Spleen (tissue), 11 donors: ENCODE measurements around the gene PEAK3. TPM values are rescaled to one million over a fixed set of nuclear protein-coding genes. Genes with fewer than 3 reads are reported as not detected.

Experiments
- DNase-seq: peaks from one replicate; pipeline ENCODE4 v3.0.0-alpha.2; 2020
- H3K27ac ChIP-seq, 8 donors: fragments of 200-600 bp; sonication (generic) in 7 of 8; 1 replicate in 4 of 8; 2 replicates in 4 of 8; pipeline versions ENCODE4 v1.5.0 to v1.8.0; 2016 to 2021; ENCODE audit warnings: inconsistent platforms in 4 of 8, mild to moderate bottlenecking in 4 of 8, moderate library complexity in 1 of 8
- H3K27me3 ChIP-seq, 7 donors: fragments of 200-600 bp; sonication (generic) in 6 of 7; replicated peaks in 1 of 7; 1 replicate in 4 of 7; 2 replicates in 3 of 7; pipeline versions ENCODE4 v1.5.0 to v1.8.0; 2016 to 2021; ENCODE audit warnings: inconsistent platforms in 3 of 7, mild to moderate bottlenecking in 1 of 7
- H3K36me3 ChIP-seq, 6 donors: fragments of 200-600 bp; sonication (generic) in 5 of 6; 1 replicate in 4 of 6; 2 replicates in 2 of 6; pipeline versions ENCODE4 v1.5.0 to v1.8.0; 2016 to 2021; ENCODE audit warnings: inconsistent platforms in 2 of 6
- H3K4me1 ChIP-seq, 6 donors: fragments of 200-600 bp; sonication (generic) in 5 of 6; 1 replicate in 3 of 6; 2 replicates in 3 of 6; pipeline versions ENCODE4 v1.5.0 to v1.8.0; 2016 to 2021; ENCODE audit warnings: inconsistent platforms in 3 of 6
- H3K4me3 ChIP-seq, 8 donors: fragments of 200-600 bp; sonication (generic) in 7 of 8; 1 replicate in 4 of 8; 2 replicates in 4 of 8; pipeline versions ENCODE4 v1.5.0 to v1.8.0; 2016 to 2021; ENCODE audit warnings: inconsistent platforms in 4 of 8, mild to moderate bottlenecking in 4 of 8, moderate library complexity in 2 of 8
- H3K9me3 ChIP-seq, 8 donors: fragments of 200-600 bp; sonication (generic) in 7 of 8; 1 replicate in 4 of 8; 2 replicates in 4 of 8; pipeline versions ENCODE4 v1.5.0 to v1.8.0; 2016 to 2021; ENCODE audit warnings: inconsistent platforms in 4 of 8
- POLR2A ChIP-seq, 3 donors: fragments of 450-650 bp; IDR thresholded peaks; one replicate each; pipeline ENCODE4 v1.5.1; 2017; ENCODE audit warnings: antibody characterized with exemption in 3 of 3, mild to moderate bottlenecking in 1 of 3
- POLR2AphosphoS5 ChIP-seq, 3 donors: sonication (generic); formaldehyde crosslinking; IDR thresholded peaks; one replicate each; pipeline ENCODE4 v1.5.1; 2017; ENCODE audit warnings: antibody characterized with exemption in 3 of 3
- WGBS, 5 donors: extraction: QIAGEN DNeasy Blood & Tissue Kit in 3 of 5; methylation state at CpG; one replicate each; pipeline versions ENCODE4 v1.1.5 to v1.1.7; 2013 to 2018; 5-methylcytosine and 5-hydroxymethylcytosine counted together
- intact Hi-C: fragments of 100-400 bp; cut with DNase I; formaldehyde crosslinking; loops from one replicate; pipeline ENCODE4 v1.15.0; 2023; ENCODE audit warnings: low total_unique reads
- polyA plus RNA-seq, 3 donors: library from polyadenylated mRNA; stranded (reverse); fragments of 200-250 nt; gene quantifications; one replicate each; pipeline ENCODE4 v1.2.1, GENCODE V29; 2013
- total RNA-seq, 7 donors: library from RNA; depleted of rRNA in 3 of 7; stranded (reverse); fragments of >200 nt in 3 of 7; fragmentation: NEBNext Ultra II Directional in 4 of 7; extraction: Animal tissue kit (Norgen Biotek cat#: 25700) in 4 of 7; gene quantifications; one replicate each; pipeline versions ENCODE4 v1.1.0 to v1.2.1, GENCODE V29; 2016 to 2021
- TF ChIP-seq, protein P1 (sequence below), 11 experiments: fragments of 200-600 bp in 7 of 11; fragments of 450-650 bp in 4 of 11; sonication (generic) in 4 of 11; IDR thresholded peaks in 8 of 11; conservative IDR thresholded peaks in 3 of 11; 1 replicate in 7 of 11; 2 replicates in 4 of 11; pipeline versions ENCODE4 v1.4.0 to v1.8.0; 2016 to 2021; ENCODE audit warnings: antibody characterized with exemption in 11 of 11, inconsistent platforms in 4 of 11, mild to moderate bottlenecking in 1 of 11
- donor health status: healthy with polysubstance abuse.
- donor health status: DM: no; HTN: no; CAD: no; lungs with moderate emphysema.
- donor health status: DM: no; HTN: no; CAD: no.
- donor health status: Bipolar disorder and iron deficiency.
- donor health status: healthy.
- donor health status: DM: no; HTN: no; CAD: no.
- donor health status: DM: yes; HTN: yes; CAD: no.

The PEAK3 gene
- total and polyA plus RNA-seq, 10 donors: 0.30 to 17.4 (median 6.4) TPM

DNA sequence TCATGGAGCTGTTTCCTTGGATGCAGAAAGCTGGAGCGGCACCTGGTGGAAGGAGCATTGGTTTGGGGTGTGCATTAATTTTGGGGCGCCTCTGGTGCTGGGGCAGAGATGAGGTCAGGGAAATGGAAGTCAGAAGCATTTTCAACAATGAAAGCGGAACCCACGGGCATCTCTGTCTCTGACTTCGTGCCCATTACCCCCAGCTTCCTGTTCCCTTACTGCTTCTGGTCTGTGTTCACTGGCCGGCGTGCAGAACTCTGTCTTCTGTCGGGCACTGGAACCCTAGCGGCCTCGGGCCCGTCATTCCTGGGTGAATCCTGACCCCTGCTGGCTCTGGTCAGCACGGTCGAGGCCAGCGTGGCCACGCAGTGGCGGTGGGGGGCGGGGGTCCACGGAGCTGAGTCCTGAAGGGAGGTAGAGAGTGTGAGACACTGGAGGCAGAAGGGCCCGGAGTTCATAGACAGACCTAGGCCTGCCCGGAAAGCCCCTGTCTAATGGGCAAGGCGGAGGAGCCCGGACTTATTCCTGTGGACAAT, 33.9 kb upstream of the PEAK3 start:
- Histone ChIP-seq H3K27me3 (peaks cover 0 to 32% (median 13%) of the 10 kb centered on the region in 7 donors), H3K4me3 (peak overlapping the region in 1 of 8 donors; percentile 29), H3K9me3 (peaks cover 0 to 16% (median 13%) of the 10 kb centered on the region in 8 donors), H3K4me1 (peaks cover 12 to 58% (median 33%) of the 10 kb centered on the region in 6 donors), H3K36me3 (peaks cover 0 to 5% (median 0%) of the 10 kb centered on the region in 6 donors), H3K27ac (peak overlapping the region in 7 of 8 donors; percentile 21 to 81 (median 65))
- peak; percentile 93 for DNase-seq
- 26 to 36% (median 28%) methylated on average over 14 to 22 of the region's 22 CpGs for WGBS, 5 donors
- intact Hi-C loops: no loop called here
- TF ChIP-seq POLR2A (IDR thresholded peaks at IDR 0.05): no peak
- TF ChIP-seq, protein P1, sequence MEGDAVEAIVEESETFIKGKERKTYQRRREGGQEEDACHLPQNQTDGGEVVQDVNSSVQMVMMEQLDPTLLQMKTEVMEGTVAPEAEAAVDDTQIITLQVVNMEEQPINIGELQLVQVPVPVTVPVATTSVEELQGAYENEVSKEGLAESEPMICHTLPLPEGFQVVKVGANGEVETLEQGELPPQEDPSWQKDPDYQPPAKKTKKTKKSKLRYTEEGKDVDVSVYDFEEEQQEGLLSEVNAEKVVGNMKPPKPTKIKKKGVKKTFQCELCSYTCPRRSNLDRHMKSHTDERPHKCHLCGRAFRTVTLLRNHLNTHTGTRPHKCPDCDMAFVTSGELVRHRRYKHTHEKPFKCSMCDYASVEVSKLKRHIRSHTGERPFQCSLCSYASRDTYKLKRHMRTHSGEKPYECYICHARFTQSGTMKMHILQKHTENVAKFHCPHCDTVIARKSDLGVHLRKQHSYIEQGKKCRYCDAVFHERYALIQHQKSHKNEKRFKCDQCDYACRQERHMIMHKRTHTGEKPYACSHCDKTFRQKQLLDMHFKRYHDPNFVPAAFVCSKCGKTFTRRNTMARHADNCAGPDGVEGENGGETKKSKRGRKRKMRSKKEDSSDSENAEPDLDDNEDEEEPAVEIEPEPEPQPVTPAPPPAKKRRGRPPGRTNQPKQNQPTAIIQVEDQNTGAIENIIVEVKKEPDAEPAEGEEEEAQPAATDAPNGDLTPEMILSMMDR (IDR thresholded peaks at IDR 0.05 in 8 of 11, conservative IDR thresholded peaks at IDR 0.05 in 3 of 11): peak; percentile 54 to 89 (median 79)
- TF ChIP-seq POLR2AphosphoS5 (IDR thresholded peaks at IDR 0.05): peak; percentile 68 to 84 (median 77)

DNA sequence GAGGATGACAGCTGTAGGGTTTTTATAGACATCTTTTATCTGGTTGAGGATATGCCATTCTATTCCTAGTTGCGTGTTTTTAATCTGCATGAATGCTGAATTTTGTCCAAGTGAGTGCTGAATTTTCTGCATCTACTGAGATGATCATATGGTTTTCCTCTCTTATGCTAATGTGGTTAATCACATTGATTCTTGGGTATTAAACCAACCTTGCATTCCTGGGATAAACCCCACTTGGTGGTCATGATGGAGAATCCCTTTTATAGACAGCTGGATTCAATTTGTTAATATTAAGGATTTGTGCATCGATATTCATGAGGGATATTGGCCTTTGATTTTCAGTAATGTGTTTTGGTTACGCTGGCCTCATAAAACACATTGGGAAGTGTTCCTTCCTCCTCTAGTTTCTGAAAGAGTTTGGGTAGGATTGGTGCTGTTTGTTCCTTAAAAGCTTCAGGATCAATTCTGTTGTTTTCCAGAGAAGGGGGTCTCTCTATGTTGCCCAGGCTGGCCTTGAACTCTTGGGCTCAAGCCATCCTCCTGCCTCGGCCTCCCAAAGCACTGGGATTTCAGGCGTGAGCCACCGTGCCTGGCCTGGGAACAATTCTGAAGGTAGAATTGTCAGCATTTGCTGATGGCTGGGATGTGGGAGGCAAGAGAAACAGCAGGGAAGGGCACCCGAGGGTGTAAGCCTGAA, 33.3 kb upstream of the PEAK3 start:
- WGBS, 5 donors: 84 to 86% (median 85%) methylated on average over 7 of the region's 7 CpGs
- no peaks in the 10 kb centered on the region for H3K36me3 ChIP-seq
- H3K4me3 ChIP-seq: peak overlapping the region in 1 of 8 donors; percentile 29
- H3K4me1 ChIP-seq: peaks cover 12 to 58% (median 33%) of the 10 kb centered on the region in 6 donors
- peak overlapping the region in 7 of 8 donors; percentile 21 to 81 (median 65) for H3K27ac ChIP-seq
- intact Hi-C loops: no loop called here
- no peak for DNase-seq
- peaks cover 0 to 38% (median 13%) of the 10 kb centered on the region in 7 donors for H3K27me3 ChIP-seq
- TF ChIP-seq, protein P1 (IDR thresholded peaks at IDR 0.05 in 8 of 11, conservative IDR thresholded peaks at IDR 0.05 in 3 of 11): no peak
- TF ChIP-seq POLR2A (IDR thresholded peaks at IDR 0.05): no peak
- TF ChIP-seq POLR2AphosphoS5 (IDR thresholded peaks at IDR 0.05): no peak
- H3K9me3 ChIP-seq: peaks cover 0 to 16% (median 13%) of the 10 kb centered on the region in 8 donors

DNA sequence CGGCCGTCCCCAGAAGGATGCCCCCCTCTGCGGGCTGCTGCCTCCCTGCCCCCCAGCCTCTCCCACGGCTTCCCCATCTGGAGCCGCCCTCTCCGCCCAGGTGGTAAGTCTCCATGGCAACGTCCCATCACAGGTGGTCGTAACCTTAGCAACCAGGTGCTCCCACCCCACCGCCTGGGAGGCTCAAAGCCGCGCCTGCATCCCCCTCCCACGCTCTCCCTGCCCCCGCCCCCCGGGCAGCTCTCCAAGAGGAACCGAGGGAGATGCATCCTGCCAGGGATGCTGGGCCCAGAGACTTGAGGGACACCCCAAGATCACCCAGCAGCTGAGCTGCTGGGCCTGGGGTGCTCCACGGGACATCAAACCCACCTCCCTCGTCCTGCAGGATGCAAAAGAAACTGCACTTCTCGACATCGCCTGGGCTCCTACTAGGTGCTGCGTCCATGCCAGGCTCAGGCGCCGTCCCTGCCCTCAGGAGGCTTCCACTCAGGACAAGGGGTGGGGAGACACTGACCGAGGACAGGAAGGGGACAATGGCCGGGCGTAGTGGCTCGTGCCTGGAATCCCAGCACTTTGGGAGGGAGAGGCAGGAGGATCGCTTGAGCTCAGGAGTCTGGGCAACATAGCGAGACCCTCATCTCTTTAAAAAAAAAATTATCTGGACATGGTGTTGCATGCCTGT, 31.0 kb upstream of the PEAK3 start:
- Histone ChIP-seq H3K4me3 (no peak overlapping the region), H3K4me1 (peaks cover 5 to 54% (median 25%) of the 10 kb centered on the region in 6 donors), H3K27ac (no peak overlapping the region), H3K36me3 (no peaks in the 10 kb centered on the region), H3K9me3 (peaks cover 0 to 16% (median 13%) of the 10 kb centered on the region in 8 donors), H3K27me3 (peaks cover 0 to 61% (median 31%) of the 10 kb centered on the region in 7 donors)
- TF ChIP-seq, protein P1 (IDR thresholded peaks at IDR 0.05 in 8 of 11, conservative IDR thresholded peaks at IDR 0.05 in 3 of 11): no peak
- TF ChIP-seq POLR2AphosphoS5 (IDR thresholded peaks at IDR 0.05) (no peak), POLR2A (IDR thresholded peaks at IDR 0.05) (no peak)
- no peak for DNase-seq
- intact Hi-C loops: no loop called here
- 32 to 53% (median 39%) methylated on average over 10 to 28 of the region's 28 CpGs for WGBS, 5 donors
